Measurements from ENCODE around the gene GJA3.
A peak's percentile ranks its signal among the peaks of the same experiment; 100 is the strongest.

Gene GJA3

DNA sequence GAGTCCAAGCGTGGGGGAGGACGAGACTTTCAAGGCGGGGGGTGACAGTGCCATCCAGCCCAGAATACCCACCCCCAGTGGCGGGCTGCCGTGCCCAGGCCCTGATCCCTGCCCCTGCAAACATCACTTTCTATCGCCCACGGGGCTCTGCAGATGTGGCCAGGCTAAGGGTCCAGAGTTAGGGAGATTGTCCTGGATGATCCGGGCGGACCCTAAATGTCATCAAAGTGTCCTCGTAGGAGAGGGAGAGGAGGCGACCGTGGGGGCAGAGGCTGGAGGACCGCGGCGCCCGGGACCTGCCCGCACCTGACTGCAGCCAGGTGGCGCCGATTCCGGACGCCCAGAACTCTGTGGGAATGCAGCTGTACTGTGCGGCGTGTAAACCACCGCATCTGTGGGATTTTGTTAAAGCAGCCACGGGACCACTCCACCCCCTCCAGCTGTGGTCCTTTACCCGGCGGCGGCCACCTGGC lies 32.4 kb downstream of the GJA3 start:
- no peak for DNase-seq (ENCODE audit: low read depth in 2 of 2)

DNA sequence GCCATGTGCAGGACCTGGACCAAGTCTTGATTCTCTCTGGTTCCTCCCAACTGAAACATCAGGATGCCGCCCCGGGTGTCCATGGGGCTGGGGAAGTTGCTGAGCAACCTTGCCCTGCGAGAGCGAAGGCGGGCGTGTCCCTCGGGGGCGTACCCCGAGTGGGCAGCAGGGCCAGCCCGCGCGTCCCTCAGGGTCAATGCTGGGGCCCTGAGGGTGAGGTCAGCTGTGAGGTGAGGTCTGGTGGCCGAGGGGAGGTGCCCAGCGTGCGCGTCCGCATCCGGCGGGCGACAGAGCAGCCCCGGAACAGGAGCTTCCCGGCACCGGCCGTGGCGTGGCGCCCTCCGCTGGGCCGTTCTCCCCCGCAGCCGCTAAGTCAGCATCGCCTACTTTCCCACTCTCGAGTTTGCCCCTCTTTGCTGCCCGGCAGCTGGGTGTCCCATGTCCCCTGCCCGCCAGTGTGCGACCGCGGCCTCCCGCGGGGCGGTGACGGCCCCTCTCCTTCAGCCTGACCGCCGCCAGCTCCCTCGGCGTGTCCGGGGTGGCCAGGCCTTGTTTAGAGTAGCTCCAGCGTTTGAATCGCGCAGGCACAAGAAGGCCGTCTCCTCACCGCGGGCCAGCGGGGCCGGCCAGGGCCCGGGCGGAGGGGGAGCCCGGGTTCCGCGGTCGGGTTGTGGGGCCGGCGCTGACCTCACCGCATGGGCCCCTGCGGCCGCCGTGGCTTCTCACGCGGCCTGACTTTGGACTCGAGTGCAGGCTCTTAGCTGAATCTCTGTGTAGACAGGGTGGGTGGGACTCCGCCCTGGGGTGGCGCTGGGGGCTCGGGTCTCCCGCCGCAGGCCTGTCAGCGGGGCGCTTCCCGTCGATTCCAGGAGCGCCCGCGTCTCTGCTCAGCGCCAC lies 33.0 kb downstream of the GJA3 start:
- DNase-seq (ENCODE audit: low read depth in 2 of 2): peak in 1 of 2 donors; percentile 10

DNA sequence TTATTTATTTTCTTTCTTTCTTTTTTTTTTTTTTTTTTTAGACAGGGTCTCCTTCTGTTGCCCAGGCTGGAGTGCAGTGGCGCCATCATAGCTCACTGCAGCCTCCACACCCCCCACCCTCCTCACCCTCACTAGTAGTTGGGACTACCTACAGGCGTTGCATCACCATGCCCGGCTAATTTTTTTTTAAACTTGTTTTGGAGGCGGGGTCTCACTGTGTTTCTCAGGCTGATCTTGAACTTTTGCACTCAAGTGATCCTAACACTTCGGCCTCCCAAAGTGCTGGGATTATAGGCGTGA lies 33.6 kb downstream of the GJA3 start:
- DNase-seq (ENCODE audit: low read depth in 2 of 2): no peak

DNA sequence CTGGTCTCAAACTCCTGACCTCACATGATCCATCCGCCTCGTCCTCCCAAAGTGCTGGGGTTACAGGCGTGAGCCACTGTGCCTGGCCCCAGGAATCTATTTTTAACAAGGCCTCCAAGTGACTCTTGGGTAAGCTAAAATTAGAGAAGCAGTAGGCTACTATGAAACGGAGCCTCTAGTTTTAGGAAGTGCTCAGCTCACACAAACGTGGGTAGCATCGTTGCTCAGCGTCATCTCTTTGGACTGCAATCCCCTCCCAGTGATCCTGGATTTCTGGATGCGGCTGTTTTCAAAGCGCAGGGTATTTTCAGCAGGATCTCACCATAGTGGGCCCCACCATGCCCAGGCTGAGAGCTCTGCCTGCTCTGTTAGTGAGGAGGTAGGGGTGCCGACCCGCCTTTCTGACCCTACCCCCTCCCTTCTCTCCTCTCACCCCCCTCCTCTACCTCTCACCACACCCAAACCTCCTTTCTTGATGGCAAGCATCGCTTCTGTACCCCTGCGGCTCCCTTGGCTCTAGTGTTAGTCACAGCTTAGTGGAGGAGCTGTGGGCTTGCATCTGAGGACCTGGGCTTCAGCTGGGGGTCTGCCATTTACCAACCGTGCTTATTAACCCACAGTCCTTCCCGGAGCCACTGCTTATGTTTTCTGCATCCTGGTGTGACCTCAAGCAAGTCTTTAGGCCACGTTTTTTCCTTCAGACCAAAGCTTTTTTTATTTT lies 34.2 kb downstream of the GJA3 start:
- DNase-seq (ENCODE audit: low read depth in 2 of 2): no peak

DNA sequence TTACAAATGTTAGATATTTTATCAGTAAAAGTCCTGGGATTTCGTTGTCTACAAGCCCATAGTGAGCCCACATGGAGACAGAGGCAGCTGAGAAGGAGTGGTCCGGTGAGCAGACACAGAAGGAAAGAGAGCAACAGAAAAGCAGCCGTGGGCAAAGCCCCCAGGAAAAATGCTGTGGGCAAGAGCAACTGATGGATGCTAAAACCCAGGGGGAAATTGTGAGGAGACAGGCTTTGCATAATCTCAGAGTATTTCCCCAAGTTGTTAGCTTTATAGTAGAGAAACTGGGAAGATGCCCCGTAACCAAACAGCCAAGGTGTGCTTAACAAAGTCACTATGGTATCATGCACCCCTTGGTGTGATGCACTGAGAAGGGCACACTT lies 35.1 kb downstream of the GJA3 start:
- no peak for DNase-seq (ENCODE audit: low read depth in 2 of 2)

DNA sequence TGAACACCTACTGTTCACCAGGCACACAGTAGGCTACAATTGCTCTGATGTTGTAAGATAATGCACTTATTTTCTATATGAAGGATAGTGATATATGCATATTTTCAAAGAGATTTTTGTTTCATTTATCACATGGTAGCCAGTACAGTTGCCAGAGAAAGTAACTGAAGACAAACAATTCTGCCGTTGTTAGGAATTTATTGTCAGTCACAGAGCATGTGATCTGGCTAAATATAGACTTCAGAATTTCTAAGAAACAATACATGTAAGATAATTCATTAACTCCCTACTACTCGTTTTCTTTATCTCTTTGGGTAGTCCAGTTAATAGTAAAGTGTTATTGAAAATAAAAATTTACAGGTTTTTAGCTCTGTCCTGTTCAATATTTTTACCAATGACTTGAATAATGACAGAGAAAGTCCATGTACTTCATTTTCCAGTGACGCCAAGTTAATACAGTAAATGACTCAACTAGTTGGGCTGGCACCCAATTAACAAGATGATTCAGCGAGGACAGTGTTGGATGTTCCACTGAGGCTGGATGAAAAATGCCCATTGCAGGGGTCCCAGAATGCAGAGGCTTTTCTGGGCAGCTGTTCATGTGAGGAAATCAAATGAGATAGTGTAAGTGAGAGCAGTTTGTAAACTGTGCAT lies 35.6 kb downstream of the GJA3 start:
- no peak for DNase-seq (ENCODE audit: low read depth in 2 of 2)

DNA sequence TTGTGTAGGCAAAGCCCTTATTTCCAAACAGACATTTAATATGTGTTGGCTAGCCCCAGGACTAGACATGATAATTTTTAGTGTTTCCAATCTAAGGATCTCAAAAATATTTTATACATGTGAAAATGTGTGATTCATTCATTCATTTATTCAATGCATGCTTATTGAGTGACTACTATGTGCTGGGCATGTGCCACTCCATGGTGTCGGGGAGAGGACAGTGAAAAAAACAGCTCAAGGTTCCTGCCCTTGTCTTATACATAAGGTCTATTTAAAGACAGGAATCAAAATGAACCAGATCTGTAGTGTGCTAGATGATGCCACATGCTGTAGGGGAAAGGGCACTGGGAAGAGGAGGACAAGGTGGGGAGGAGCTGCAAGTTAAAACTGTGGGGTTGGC lies 36.5 kb downstream of the GJA3 start:
- no peak for DNase-seq (ENCODE audit: low read depth in 2 of 2)

DNA sequence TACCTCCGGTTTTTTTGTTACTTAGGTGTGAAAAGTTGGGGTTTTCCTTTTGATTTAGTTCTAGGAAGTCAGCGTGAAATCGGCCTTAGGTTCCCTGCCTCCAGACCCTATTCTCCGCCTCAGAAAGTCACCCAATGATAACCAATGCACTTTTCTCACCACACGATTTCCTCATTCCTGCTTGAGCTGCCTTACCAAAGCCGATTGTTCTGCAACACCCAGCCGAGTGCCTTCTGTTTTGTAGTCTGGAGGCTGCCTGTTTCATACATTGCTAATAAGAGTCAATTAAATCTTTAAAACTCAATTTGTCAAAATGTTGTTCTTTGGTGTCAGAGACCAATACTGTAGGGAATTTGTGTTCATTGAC lies 39.7 kb downstream of the GJA3 start:
- no peak for DNase-seq (ENCODE audit: low read depth in 2 of 2)

DNA sequence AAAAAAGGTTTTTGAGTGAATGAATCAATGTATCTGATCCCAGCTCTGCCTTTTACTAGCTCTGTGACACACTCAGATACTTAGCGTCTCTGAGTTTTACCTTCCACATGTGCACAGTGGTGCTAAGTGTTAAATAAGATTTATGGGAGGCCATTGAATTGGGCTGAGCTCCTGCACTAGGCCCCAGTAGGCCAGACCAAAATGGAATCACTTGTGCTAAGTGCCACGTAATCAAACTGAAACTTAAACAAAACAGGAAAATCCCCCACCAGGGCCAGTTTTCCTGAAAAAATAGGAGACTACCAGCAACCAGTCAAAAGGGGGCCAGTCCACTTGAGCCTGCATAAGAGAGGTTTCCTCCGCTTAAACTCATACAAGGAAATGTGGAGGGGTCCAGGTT lies 40.9 kb downstream of the GJA3 start:
- no peak for DNase-seq (ENCODE audit: low read depth in 2 of 2)

DNA sequence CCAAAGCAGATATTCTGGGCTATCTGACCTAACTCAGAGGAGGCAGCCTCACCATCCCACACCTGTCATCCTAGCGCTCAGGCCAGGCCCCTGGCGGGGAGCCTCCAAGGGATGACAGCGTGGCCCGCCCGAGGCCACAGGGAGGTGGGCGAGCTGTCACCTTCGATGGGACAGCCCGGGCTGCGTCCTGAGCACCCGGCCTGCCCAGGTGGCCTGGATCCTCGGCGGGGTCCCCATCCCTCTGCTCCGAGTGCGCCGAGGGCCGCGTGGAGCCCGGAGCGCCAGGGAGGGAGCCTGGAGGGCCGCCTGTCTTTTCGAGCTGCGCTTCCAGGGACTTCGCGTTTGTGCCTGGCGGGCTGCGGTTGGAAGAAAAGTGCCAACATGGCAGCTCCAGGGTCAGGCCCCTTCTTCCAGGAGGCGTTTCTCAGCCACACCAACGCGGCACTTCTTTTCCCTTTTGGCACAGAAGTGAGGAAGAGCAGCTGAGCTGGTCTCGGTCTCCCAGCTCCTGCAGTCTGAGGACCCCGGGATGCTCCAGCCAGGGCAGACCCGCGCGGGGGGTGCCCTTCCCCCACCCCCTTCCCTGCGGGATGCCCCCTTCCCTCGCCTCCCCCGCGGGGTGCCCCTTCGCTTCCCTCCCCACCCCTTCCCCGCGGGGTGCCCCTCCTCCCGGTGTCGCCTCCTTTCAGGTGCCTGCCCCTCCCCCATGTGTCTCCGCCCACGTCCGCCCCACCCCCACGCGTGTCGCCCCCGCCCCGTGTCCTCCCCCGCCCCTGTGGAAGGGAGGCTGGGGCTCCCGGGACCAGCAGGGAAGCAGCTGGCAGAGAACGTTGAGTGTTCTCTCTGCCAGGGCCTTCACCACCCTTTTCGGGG lies 42.3 kb downstream of the GJA3 start:
- no peak for DNase-seq (ENCODE audit: low read depth in 2 of 2)

DNA sequence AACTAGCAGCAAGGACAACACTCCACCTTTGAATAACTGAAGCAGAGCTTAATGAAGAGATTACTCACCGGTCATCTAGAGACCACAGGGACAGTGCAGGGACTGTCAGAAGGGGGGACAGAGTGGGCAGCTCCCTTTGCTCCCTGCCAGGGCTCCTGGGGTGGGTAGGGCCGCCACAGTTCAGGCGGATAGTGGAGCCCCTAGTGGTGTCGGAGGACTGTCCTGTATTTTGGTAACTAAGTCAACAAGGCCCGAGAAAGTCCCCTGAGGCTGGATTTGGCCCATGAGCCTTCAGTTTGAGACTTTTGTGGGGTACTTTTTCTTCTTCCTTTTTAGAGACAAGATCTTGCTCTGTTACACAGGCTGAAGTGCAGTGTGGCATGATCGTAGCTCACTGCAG lies 44.6 kb downstream of the GJA3 start:
- no peak for DNase-seq (ENCODE audit: low read depth in 2 of 2)

DNA sequence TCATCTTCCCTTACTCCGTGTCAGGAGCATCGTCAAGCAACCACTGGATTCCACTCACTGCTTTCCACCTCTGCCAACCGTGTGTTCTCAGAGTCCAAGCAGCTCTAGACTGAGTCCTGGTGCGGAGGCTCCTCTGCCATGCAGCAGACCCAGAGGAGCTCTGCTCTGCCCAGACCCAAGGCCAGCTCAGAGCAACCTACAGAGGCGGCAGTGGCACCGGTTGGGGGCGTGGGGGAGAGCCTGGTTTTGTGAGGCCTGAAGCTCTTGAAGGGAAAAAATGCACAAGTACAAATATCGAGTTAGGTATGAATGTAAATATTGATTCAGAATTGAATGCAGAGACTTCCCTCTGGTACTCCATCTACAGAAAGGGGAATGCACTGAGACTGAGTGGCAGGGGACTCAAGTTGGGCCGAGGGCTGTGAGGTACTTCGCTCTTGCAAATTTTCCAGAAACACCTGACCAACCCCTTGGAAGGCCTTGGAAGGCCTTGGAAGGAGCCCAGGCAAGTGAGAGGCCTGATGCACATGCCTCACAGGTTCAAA lies 46.7 kb downstream of the GJA3 start:
- no peak for DNase-seq (ENCODE audit: low read depth in 2 of 2)

DNA sequence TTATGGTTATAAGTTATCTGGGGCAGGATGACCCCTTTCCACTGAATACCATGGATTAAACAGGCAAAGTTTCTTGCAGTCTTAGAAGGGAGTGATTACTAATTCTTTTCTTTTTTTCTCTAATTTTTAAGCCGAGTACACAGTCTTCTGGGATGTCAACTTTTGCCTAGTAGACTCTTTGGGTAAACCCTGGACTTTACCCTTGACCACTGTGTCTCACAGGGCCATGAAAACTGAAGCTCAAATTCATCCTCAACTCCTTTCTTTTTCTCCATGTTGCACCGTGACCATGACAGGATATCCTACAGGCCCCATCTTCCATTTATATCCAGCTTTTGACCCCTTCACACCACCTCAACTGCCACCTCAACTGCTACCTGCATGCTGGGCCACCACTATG lies 51.8 kb downstream of the GJA3 start:
- DNase-seq (ENCODE audit: low read depth in 2 of 2): no peak

DNA sequence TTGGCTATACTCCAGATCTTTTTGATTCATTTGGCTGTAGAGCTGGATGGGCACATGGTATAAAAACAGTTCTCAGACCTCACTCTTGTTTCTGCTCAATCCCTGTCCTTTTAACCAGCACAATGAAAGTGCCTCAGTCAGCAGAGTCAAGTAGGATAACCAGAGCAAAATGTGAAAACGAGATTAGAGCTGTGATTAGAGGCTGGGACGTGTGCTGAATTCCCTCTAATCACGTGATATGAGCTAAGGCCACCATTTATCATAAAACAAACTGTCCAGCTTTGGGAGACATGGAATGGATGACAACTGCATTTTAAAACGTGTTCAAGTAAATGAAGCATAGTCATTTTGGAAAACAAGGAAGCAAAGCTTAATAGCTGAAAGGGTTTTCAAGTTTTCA lies 54.1 kb downstream of the GJA3 start:
- no peak for DNase-seq (ENCODE audit: low read depth in 2 of 2)

DNA sequence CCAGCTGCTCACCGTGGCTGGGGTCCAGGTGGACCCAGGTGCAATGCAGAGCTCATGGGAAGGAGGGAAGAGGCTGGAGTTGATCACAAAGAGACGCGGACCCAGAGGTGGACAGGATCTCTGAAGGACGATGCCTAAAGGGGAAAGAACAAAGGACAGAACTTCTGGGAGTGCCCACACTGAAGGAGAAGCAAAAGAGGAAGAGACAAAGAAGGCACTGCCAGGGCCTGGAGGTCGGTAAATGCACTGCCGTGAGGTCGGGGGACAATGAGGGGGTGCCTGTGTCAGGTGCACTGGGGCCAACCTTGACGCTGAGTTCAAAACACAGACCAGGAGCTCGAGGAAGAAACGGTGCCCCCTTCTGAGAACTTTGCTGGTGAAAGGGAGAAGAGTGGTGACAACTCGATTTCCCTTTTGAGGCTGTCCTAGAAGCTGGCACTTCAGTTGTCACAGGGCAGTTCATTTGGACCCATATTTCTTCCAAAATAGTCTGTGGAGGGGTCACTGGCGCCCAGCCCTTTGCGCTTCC lies 55.6 kb downstream of the GJA3 start:
- no peak for DNase-seq (ENCODE audit: low read depth in 2 of 2)

DNA sequence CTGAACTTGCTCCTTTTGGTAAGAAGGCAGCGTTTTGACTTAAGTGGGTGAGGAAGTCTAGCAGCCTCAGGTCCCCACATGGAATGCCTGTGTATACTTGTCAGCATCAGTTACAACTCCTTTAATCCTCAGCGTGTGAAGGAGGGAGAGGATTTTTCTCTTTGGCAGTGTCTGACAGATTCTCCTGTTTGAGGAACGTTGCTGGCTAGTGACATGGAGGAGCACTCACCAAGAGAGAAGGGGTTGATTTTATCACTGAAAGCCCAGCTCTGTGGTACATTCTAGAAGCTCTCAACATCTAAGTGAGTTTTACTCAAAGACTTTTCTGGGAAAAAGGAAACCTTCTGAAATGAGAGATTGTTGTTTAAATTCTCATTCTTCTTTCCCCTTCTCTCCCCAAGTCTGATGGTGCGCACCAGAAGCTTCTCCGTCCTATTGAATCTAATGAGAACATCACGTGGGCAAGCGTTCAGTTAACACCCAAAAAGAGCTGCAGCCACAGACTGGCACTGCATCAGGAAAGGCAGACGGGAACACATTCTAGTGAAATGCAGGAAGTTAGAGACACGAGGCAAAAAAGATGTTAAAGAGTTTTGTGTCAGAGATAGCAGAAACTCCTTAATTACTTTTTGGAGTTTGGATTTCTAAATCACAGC lies 58.2 kb downstream of the GJA3 start:
- no peak for DNase-seq (ENCODE audit: low read depth in 2 of 2)

DNA sequence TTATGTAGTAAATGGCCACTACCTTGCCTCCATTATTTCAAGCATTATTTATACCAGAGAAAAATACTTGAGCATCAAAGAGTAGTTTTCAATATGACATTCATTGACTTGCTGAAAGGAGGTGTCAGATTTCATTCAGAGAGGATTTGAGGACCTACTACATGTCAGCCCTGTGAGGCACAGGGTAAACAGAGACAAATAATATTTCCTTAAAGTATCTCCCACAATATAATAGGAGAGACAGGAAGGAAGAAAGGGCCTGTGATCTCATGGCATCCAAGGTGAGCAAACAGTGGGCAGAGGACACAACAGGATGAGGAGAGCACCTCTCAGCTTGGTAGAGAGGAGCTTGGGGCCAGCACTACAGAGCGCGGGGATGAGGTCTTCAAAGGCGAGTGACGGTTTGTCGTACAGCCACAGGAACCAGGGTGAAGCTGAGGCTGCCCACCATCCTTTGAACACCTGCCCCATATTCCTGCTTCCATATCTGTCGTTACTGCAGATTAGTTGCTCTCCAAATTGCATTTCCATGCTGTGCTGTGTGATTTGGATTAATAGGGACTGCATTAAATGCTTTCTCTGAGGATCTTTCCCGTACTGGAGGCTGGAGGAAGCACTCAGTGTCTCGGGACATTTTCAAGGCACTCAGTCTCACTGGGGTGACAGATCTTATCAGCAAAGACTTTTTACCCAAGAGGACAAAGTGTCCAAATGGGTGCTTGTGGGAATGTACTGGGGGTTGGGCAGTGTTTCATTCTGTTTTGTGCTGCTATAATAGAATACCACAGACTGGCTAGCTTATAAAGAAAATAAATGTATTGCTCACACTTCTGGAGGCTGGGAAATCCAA lies 59.2 kb downstream of the GJA3 start:
- DNase-seq (ENCODE audit: low read depth in 2 of 2): no peak

DNA sequence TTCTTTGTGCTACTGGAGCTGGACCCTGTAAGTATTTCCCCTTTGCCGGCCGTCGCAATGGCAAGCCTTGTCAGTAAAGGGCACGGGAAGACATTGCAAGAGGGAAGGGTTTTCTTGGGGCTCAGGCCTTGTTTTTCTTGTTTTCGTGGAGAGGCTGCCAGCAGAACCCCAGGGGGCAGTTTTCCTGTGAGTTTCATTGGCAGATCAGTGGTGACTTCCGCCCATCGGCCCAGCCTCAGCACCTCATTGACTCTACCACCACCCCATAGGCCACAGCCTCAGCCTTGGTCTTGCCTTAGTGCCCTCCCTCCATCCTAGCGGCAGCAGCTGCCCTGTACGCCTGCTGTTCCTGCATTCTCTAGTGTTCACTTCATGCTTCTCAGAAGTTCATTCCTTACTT lies 61.5 kb downstream of the GJA3 start:
- DNase-seq (ENCODE audit: low read depth in 2 of 2): no peak

DNA sequence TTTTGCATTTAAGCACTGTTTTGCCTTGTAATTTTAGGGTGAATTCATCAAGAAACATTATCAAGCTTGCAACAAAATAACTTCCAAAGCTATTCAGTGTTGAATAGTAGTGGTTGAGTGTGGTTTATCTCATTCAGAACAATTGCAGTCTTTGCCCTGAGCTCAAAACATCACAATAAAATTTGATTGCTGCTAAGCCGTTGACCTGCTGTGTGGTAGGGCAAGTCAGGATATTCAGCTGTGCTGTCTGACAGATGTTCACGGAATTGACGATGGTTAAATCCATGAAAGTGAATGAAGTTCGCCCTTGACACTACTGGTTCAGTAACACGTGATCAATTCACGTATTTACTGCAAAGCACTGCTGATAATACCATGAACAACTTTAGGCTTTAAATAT lies 66.9 kb downstream of the GJA3 start:
- DNase-seq (ENCODE audit: low read depth in 2 of 2): no peak

DNA sequence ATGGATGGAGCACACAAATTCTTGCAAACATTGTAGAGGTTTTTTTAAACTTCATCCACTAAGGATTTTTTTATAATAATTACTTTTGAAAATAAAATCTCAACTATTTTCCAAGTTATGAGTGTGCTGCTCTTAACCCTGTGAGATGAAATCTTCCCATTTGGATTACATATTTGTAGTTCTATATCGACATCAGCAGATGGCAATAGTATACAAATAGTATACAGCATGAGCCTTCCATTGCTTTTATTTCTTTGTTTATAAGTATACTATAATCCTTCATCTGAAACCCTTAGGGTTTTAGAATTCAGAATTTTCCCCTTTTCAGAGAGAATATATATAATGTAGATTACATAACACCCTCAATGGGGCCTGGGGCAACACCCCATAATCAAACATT lies 70.5 kb downstream of the GJA3 start:
- DNase-seq (ENCODE audit: low read depth in 2 of 2): no peak

Data from stimulated activated CD8-positive, alpha-beta memory T cell treated with anti-CD3 and anti-CD28 coated beads, Interleukin-15, amount 100 ng/mL, for 48 hours (primary cell).